OCI-LY7 (cell line): ENCODE measurements around the gene RAB44. TPM values are rescaled to one million over a fixed set of nuclear protein-coding genes. Genes with fewer than 3 reads are reported as not detected.

Experiments used
- BruUV-seq: library from RNA; stranded (reverse); fragments of 400-500 nt; replicated peaks from 2 replicates; lab custom pipeline; 2021; lab: Mats Ljungman, UMichigan
- CTCF ChIA-PET: fragments of 300-600 bp; sonication (Branson Sonifier 250); formaldehyde crosslinking; loops from one replicate; lab custom pipeline; 2022; ENCODE audit warnings: antibody characterized with exemption; ENCODE audit not compliant: unreplicated experiment; lab: Charles Lee
- POLR2A ChIA-PET: fragments of 300-600 bp; sonication (Branson Sonifier 250); formaldehyde crosslinking; loops from one replicate; lab custom pipeline; 2022; ENCODE audit warnings: antibody characterized with exemption; lab: Charles Lee
- DNase-seq: peaks from one replicate; pipeline ENCODE4 v3.0.0-alpha.2; 2015; ENCODE audit warnings: low spot score
- H2AFZ ChIP-seq: fragments of 200-600 bp; sonication (generic), shearing (Covaris generic); 2 replicates; pipeline ENCODE4 v1.6.1; 2014; ENCODE audit warnings: mild to moderate bottlenecking, antibody characterized with exemption, low read length, moderate library complexity
- H3K27ac ChIP-seq: fragments of 200-600 bp; sonication (generic); 2 replicates; pipeline ENCODE4 v1.5.1; 2014; ENCODE audit warnings: mixed run types, low read depth, mild to moderate bottlenecking, moderate library complexity, low read length, inconsistent platforms; ENCODE audit not compliant: poor library complexity, severe bottlenecking
- H3K36me3 ChIP-seq: fragments of 200-600 bp; sonication (generic); 2 replicates; pipeline ENCODE4 v1.6.1; 2014; ENCODE audit warnings: mild to moderate bottlenecking, antibody characterized with exemption, low read length, moderate library complexity, mixed read lengths; ENCODE audit not compliant: insufficient read depth
- H3K4me1 ChIP-seq: fragments of 200-600 bp; sonication (generic); 2 replicates; pipeline ENCODE4 v1.5.1; 2014; ENCODE audit warnings: mild to moderate bottlenecking, low read length; ENCODE audit not compliant: insufficient read depth, poor library complexity, severe bottlenecking
- H3K4me2 ChIP-seq: fragments of 200-600 bp; sonication (generic); 2 replicates; pipeline ENCODE4 v1.6.1; 2014; ENCODE audit warnings: mild to moderate bottlenecking, low read length
- H3K4me3 ChIP-seq: fragments of 200-600 bp; sonication (generic); 2 replicates; pipeline ENCODE4 v1.5.1; 2014; ENCODE audit warnings: mild to moderate bottlenecking, low read depth, low read length; ENCODE audit not compliant: poor library complexity, severe bottlenecking
- H3K79me2 ChIP-seq: fragments of 200-600 bp; sonication (generic); 2 replicates; pipeline ENCODE4 v1.6.1; 2016; ENCODE audit warnings: low read depth, mild to moderate bottlenecking, low read length, moderate library complexity, mixed read lengths; ENCODE audit not compliant: insufficient read depth
- H3K9me2 ChIP-seq: fragments of 200-600 bp; sonication (generic); 2 replicates; pipeline ENCODE4 v1.6.1; 2016; ENCODE audit warnings: mild to moderate bottlenecking, low read length, mixed read lengths; ENCODE audit not compliant: insufficient read depth
- H3K9me3 ChIP-seq: fragments of 200-600 bp; sonication (generic); 2 replicates; pipeline ENCODE4 v1.6.1; 2014; ENCODE audit warnings: mild to moderate bottlenecking, mixed run types, low read length, mixed read lengths
- H4K20me1 ChIP-seq: fragments of 200-600 bp; sonication (generic); 2 replicates; pipeline ENCODE4 v1.6.1; 2014; ENCODE audit warnings: mild to moderate bottlenecking, antibody characterized with exemption, low read length, moderate library complexity, mixed read lengths; ENCODE audit not compliant: insufficient read depth
- CTCF ChIP-seq: fragments of 200-600 bp; sonication (generic); conservative IDR thresholded peaks from 2 replicates; pipeline ENCODE4 v1.5.1; 2014; ENCODE audit warnings: mild to moderate bottlenecking, antibody characterized with exemption, low read length, moderate library complexity, mixed read lengths
- EZH2phosphoT487 ChIP-seq: fragments of 200-600 bp; sonication (generic); IDR thresholded peaks from 2 replicates; pipeline ENCODE4 v1.6.1; 2018; ENCODE audit warnings: low read depth, borderline replicate concordance, mild to moderate bottlenecking, mixed run types, antibody characterized with exemption, low read length, moderate library complexity, mixed read lengths
- intact Hi-C: fragments of 100-400 bp; cut with micrococcal nuclease; formaldehyde crosslinking; loops from one replicate; pipeline ENCODE4 v1.10.0; 2022; ENCODE audit not compliant: unreplicated experiment
- total RNA-seq, 2 experiments: library from RNA; depleted of rRNA in 1 of 2; stranded (reverse); fragments of >200 nt in 1 of 2; shearing (Covaris generic) in 1 of 2; gene quantifications; 2 replicates each; pipeline ENCODE4 v1.2.3, GENCODE V29; 2014 to 2022

RAB44 gene
- total RNA-seq, 2 experiments from 2014 or later: 0.09 TPM; not detected in 1

DNA sequence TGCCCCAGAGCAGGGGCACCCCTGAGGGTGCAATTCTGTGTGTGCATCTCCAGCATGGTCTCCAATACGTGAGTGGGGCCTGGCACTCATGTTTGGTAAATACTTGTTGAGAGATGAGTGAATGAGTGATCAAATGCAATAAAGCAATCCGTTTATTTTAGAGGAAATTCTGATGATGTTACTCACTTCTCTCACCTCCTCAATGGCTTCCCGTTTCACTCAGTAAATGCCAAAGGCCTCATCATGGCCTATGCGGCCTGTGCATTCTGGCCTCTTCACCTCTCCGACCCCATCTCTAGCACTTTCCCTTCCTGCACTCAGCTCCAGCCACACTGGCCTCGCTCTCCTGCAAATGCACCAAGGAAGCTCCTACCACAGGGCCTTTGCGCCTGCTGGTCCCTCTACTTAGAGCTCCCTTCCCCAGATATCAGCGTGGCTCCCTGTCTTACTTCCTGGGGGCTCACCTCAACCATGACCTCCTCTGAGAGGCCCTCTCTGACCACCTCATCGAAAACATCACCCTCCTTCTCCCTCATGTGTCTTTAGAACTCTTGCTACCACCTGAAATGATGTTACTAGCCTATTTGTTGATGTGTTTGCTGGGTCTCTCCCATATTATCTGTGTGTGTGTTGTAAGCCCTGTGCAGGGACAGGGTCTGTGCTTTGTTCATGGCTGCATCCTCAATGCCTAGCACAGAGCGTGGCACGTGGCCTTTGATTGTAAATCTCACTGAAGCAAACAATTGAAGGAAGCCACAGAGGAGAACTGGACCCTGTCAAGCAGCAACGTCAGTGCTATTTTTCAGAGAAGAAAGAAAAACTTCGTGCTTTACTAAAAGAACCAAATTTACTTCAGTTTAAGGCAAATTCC is 42.6 kb downstream of the RAB44 start:
- ChIA-PET POLR2A (no interaction called here), CTCF (no interaction called here)
- no peaks in the 10 kb centered on the region for H3K36me3 ChIP-seq
- H3K4me3 ChIP-seq: no peak overlapping the region
- H3K4me2 ChIP-seq: no peak overlapping the region
- no peak for DNase-seq
- H4K20me1 ChIP-seq: no peaks in the 10 kb centered on the region
- no peak overlapping the region for H3K27ac ChIP-seq
- intact Hi-C loops: no loop called here
- TF ChIP-seq CTCF (no peak), EZH2phosphoT487 (no peak)
- H3K4me1 ChIP-seq: peaks cover 9% of the 10 kb centered on the region
- no peaks in the 10 kb centered on the region for H3K79me2 ChIP-seq
- H2AFZ ChIP-seq: no peak overlapping the region
- no peaks in the 10 kb centered on the region for H3K9me2 ChIP-seq
- no peaks in the 10 kb centered on the region for H3K9me3 ChIP-seq
- no TSS peak for BruUV-seq

- Histone ChIP-seq H3K4me1 (peaks cover 9% of the 10 kb centered on the region), H3K4me2 (no peak overlapping the region), H3K4me3 (no peak overlapping the region), H3K27ac (no peak overlapping the region), H3K79me2 (no peaks in the 10 kb centered on the region), H2AFZ (no peak overlapping the region), H3K9me3 (no peaks in the 10 kb centered on the region), H3K36me3 (no peaks in the 10 kb centered on the region), H4K20me1 (no peaks in the 10 kb centered on the region), H3K9me2 (no peaks in the 10 kb centered on the region)
- CTCF ChIA-PET: no interaction called here
- POLR2A ChIA-PET: no interaction called here
- intact Hi-C loops: no loop called here
- DNase-seq: no peak
- BruUV-seq: no TSS peak
- no peak for TF ChIP-seq CTCF
- TF ChIP-seq EZH2phosphoT487: no peak
Observed at GRCh38 chr6:36740818-36741179, 43.2 kb downstream of the RAB44 start.

- H3K9me3 ChIP-seq: no peaks in the 10 kb centered on the region
- intact Hi-C loops: no loop called here
- no peaks in the 10 kb centered on the region; the same call in 1 of the 2 replicates for H4K20me1 ChIP-seq
- no TSS peak for BruUV-seq
- H3K27ac ChIP-seq: no peak overlapping the region
- H3K79me2 ChIP-seq: no peaks in the 10 kb centered on the region
- H3K4me2 ChIP-seq: no peak overlapping the region
- H3K9me2 ChIP-seq: no peaks in the 10 kb centered on the region
- no peaks in the 10 kb centered on the region for H3K36me3 ChIP-seq
- no peak overlapping the region for H3K4me3 ChIP-seq
- no peak for TF ChIP-seq CTCF
- no peak for TF ChIP-seq EZH2phosphoT487
- no peak for DNase-seq
- ChIA-PET CTCF (no interaction called here), POLR2A (no interaction called here)
- H2AFZ ChIP-seq: no peak overlapping the region
- peaks cover 9% of the 10 kb centered on the region for H3K4me1 ChIP-seq
Observed at GRCh38 chr6:36742146-36742545, 44.5 kb downstream of the RAB44 start.
